ENCODE measurements around the gene HIKESHI.

HIKESHI gene

GRCh38 chr11:86303257-86303656, 1.2 kb downstream of the HIKESHI start:
- TF ChIP-seq USF1 (IDR thresholded peaks at IDR 0.05), result no peak
- TF ChIP-seq CEBPB (IDR thresholded peaks at IDR 0.05), result no peak
- TF ChIP-seq ZBTB7A (IDR thresholded peaks at IDR 0.05; ENCODE audit: low read depth), result no peak
- no peak for TF ChIP-seq REST (IDR thresholded peaks at IDR 0.05; ENCODE audit: low read depth)
- no peak for TF ChIP-seq EGR1 (IDR thresholded peaks at IDR 0.05)
- no peak for TF ChIP-seq EP300 (IDR thresholded peaks at IDR 0.05; ENCODE audit: borderline replicate concordance)
- TF ChIP-seq FOXM1 (IDR thresholded peaks at IDR 0.05; ENCODE audit: borderline replicate concordance, low read depth), result no peak
- TF ChIP-seq TAF1 (IDR thresholded peaks at IDR 0.05; ENCODE audit: low read depth), result no peak
- TF ChIP-seq CREB1 (IDR thresholded peaks at IDR 0.05; ENCODE audit: low read depth), result no peak
- no peak for TF ChIP-seq YY1 (IDR thresholded peaks at IDR 0.05; ENCODE audit: low read depth)
- TF ChIP-seq TEAD4 (IDR thresholded peaks at IDR 0.05), result no peak
- no peak for TF ChIP-seq MAX (IDR thresholded peaks at IDR 0.05)
- no peak for TF ChIP-seq NFIC (IDR thresholded peaks at IDR 0.05)
- TF ChIP-seq RAD21 (IDR thresholded peaks at IDR 0.05; ENCODE audit: low read depth), result no peak
- no peak for TF ChIP-seq TCF12 (IDR thresholded peaks at IDR 0.05; ENCODE audit: low read depth)

GRCh38 chr11:86313793-86314192, 11.8 kb downstream of the HIKESHI start:
- TF ChIP-seq TAF1 (IDR thresholded peaks at IDR 0.05; ENCODE audit: low read depth), result no peak
- no peak for TF ChIP-seq NFIC (IDR thresholded peaks at IDR 0.05)
- no peak for TF ChIP-seq USF1 (IDR thresholded peaks at IDR 0.05)
- TF ChIP-seq REST (IDR thresholded peaks at IDR 0.05; ENCODE audit: low read depth), result no peak
- no peak for TF ChIP-seq FOXM1 (IDR thresholded peaks at IDR 0.05; ENCODE audit: borderline replicate concordance, low read depth)
- TF ChIP-seq RAD21 (IDR thresholded peaks at IDR 0.05; ENCODE audit: low read depth), result no peak
- TF ChIP-seq YY1 (IDR thresholded peaks at IDR 0.05; ENCODE audit: low read depth), result no peak
- TF ChIP-seq TEAD4 (IDR thresholded peaks at IDR 0.05), result no peak
- TF ChIP-seq EGR1 (IDR thresholded peaks at IDR 0.05), result no peak
- TF ChIP-seq ZBTB7A (IDR thresholded peaks at IDR 0.05; ENCODE audit: low read depth), result no peak
- TF ChIP-seq TCF12 (IDR thresholded peaks at IDR 0.05; ENCODE audit: low read depth), result no peak
- TF ChIP-seq MAX (IDR thresholded peaks at IDR 0.05), result no peak
- TF ChIP-seq CREB1 (IDR thresholded peaks at IDR 0.05; ENCODE audit: low read depth), result no peak
- TF ChIP-seq EP300 (IDR thresholded peaks at IDR 0.05; ENCODE audit: borderline replicate concordance), result no peak
- TF ChIP-seq CEBPB (IDR thresholded peaks at IDR 0.05), result no peak

- TF ChIP-seq USF1 (IDR thresholded peaks at IDR 0.05) (no peak), ZBTB7A (IDR thresholded peaks at IDR 0.05; ENCODE audit: low read depth) (no peak), TEAD4 (IDR thresholded peaks at IDR 0.05) (no peak), NFIC (IDR thresholded peaks at IDR 0.05) (no peak), FOXM1 (IDR thresholded peaks at IDR 0.05; ENCODE audit: borderline replicate concordance, low read depth) (no peak), YY1 (IDR thresholded peaks at IDR 0.05; ENCODE audit: low read depth) (no peak), EGR1 (IDR thresholded peaks at IDR 0.05) (no peak), CREB1 (IDR thresholded peaks at IDR 0.05; ENCODE audit: low read depth) (no peak), TAF1 (IDR thresholded peaks at IDR 0.05; ENCODE audit: low read depth) (no peak), REST (IDR thresholded peaks at IDR 0.05; ENCODE audit: low read depth) (no peak), EP300 (IDR thresholded peaks at IDR 0.05; ENCODE audit: borderline replicate concordance) (no peak)
These were observed 12.6 kb downstream of the HIKESHI start for GRCh38 chr11:86314636-86315035.
